ENCODE data around the gene ANKRD13C.

ANKRD13C gene

DNA sequence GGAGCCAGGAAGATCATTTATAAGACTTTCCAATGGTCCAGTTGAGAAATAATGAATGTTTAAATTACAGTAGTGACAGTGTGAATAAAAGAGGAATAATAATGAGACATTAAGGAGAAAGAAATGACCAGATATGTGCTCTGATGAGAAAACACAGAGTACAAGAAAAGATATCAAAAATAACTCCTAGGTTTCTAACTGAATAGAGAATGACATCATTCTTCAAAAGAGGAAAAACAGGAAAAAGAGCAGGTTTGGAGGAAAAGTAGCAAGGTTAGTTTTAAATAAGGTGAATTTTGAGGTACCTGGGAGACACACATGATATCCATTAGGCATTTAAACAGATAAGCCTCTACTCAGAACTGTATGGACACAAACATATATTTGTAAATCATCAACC is 55.0 kb downstream of the ANKRD13C start:
- TF ChIP-seq POLR2AphosphoS5 (IDR thresholded peaks at IDR 0.05; ENCODE audit: low read depth, low read length) (no peak), PAX5 (IDR thresholded peaks at IDR 0.05; ENCODE audit: insufficient read depth, low read length, severe bottlenecking) (no peak), SPI1 (IDR thresholded peaks at IDR 0.05; ENCODE audit: low read depth, low read length) (no peak), TAF1 (IDR thresholded peaks at IDR 0.05; ENCODE audit: low read depth, low read length) (no peak), POU2F2 (IDR thresholded peaks at IDR 0.05; ENCODE audit: low read depth, low read length) (no peak), POLR2A (IDR thresholded peaks at IDR 0.05; ENCODE audit: low read depth, low read length) (no peak)
- DNase-seq (ENCODE audit: insufficient read length, low spot score), result no peak
- no peak for FAIRE-seq

- TF ChIP-seq POLR2AphosphoS5 (IDR thresholded peaks at IDR 0.05; ENCODE audit: low read depth, low read length) (no peak), POLR2A (IDR thresholded peaks at IDR 0.05; ENCODE audit: low read depth, low read length) (no peak), SPI1 (IDR thresholded peaks at IDR 0.05; ENCODE audit: low read depth, low read length) (no peak), TAF1 (IDR thresholded peaks at IDR 0.05; ENCODE audit: low read depth, low read length) (no peak), POU2F2 (IDR thresholded peaks at IDR 0.05; ENCODE audit: low read depth, low read length) (no peak), PAX5 (IDR thresholded peaks at IDR 0.05; ENCODE audit: insufficient read depth, low read length, severe bottlenecking) (no peak)
- FAIRE-seq, result no peak
- DNase-seq (ENCODE audit: insufficient read length, low spot score), result no peak
These were observed 58.8 kb downstream of the ANKRD13C start for GRCh38 chr1:70295749-70296148.

DNA sequence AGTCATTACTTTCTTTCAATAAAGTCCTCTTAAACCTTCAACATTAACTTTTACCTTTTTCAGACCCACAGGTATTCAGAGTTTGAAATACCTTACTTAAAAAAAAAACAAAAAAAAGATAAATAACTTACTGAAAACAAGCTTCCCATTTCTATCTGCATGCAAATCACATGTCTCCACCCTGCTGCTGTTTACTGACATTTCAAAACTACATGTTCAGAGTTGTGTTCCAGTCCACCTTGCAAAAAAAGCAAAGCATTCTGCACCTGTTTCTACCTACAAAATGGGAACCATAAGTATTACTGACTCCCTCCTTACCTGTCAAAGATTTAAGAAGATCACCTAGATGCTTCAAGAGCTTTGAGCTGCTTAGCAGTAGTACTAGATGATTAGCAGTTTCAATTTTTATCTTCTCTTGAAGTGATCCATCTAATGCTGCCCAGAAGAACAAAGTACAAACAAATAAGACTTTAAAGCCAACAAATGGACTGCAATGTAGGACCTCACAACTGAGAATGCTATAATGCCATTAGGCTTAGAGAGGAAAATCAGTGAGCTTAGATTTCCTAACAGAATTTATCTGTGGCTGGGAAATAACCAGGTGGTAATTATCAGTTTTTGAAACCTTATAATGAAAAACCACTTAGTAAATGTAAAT is 61.2 kb downstream of the ANKRD13C start:
- TF ChIP-seq TAF1 (IDR thresholded peaks at IDR 0.05; ENCODE audit: low read depth, low read length), result no peak
- no peak for TF ChIP-seq POLR2A (IDR thresholded peaks at IDR 0.05; ENCODE audit: low read depth, low read length)
- no peak for TF ChIP-seq PAX5 (IDR thresholded peaks at IDR 0.05; ENCODE audit: insufficient read depth, low read length, severe bottlenecking)
- TF ChIP-seq POU2F2 (IDR thresholded peaks at IDR 0.05; ENCODE audit: low read depth, low read length), result no peak
- no peak for TF ChIP-seq SPI1 (IDR thresholded peaks at IDR 0.05; ENCODE audit: low read depth, low read length)
- DNase-seq (ENCODE audit: insufficient read length, low spot score), result no peak
- no peak for FAIRE-seq

DNA sequence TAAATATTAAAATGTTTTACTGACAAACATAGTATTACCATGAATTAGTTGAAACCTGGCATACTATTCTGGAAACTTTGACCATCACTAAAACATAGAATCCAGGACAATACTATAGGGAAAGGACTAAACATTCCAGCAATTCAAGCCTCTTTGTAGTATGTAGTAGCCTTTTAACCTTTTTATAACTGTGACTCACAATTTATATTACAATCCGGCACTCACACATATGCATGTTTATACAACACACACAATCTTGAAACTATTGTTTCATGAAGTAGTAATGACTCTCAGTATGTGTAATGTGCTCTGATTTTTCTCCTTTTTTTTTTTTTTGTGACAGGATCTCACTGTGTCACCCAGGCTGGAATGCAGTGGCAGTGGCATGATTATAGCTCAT is 64.3 kb downstream of the ANKRD13C start:
- no peak for TF ChIP-seq POLR2AphosphoS5 (IDR thresholded peaks at IDR 0.05; ENCODE audit: low read depth, low read length)
- TF ChIP-seq SPI1 (IDR thresholded peaks at IDR 0.05; ENCODE audit: low read depth, low read length), result no peak
- TF ChIP-seq PAX5 (IDR thresholded peaks at IDR 0.05; ENCODE audit: insufficient read depth, low read length, severe bottlenecking), result no peak
- no peak for TF ChIP-seq POLR2A (IDR thresholded peaks at IDR 0.05; ENCODE audit: low read depth, low read length)
- TF ChIP-seq POU2F2 (IDR thresholded peaks at IDR 0.05; ENCODE audit: low read depth, low read length), result no peak
- no peak for TF ChIP-seq TAF1 (IDR thresholded peaks at IDR 0.05; ENCODE audit: low read depth, low read length)
- no peak for DNase-seq (ENCODE audit: insufficient read length, low spot score)
- no peak for FAIRE-seq

DNA sequence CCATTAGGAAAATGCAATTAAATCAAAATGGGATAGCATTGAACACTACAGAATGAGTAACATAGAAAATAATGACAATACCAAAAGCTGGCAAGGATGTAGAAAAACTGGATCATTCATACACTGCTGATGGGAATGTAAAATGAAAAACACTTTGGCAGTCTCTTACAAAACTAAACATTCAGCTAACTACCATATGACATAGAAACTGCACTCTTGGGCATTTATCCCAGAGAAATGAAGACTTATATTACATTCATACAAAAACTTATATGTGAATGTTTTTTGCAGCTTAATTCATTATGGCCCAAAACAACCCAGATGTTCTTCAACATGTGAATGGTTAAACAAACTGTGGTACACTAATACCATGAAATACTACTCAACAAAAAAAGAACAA is 66.4 kb downstream of the ANKRD13C start:
- FAIRE-seq (no peak), DNase-seq (ENCODE audit: insufficient read length, low spot score) (no peak)
- no peak for TF ChIP-seq POLR2AphosphoS5 (IDR thresholded peaks at IDR 0.05; ENCODE audit: low read depth, low read length)
- no peak for TF ChIP-seq TAF1 (IDR thresholded peaks at IDR 0.05; ENCODE audit: low read depth, low read length)
- TF ChIP-seq POU2F2 (IDR thresholded peaks at IDR 0.05; ENCODE audit: low read depth, low read length), result no peak
- TF ChIP-seq PAX5 (IDR thresholded peaks at IDR 0.05; ENCODE audit: insufficient read depth, low read length, severe bottlenecking), result no peak
- no peak for TF ChIP-seq POLR2A (IDR thresholded peaks at IDR 0.05; ENCODE audit: low read depth, low read length)
- TF ChIP-seq SPI1 (IDR thresholded peaks at IDR 0.05; ENCODE audit: low read depth, low read length), result no peak

GRCh38 chr1:70286453-70286852 is 68.1 kb downstream of the ANKRD13C start:
- DNase-seq (ENCODE audit: insufficient read length, low spot score) (no peak), FAIRE-seq (no peak)
- TF ChIP-seq POLR2AphosphoS5 (IDR thresholded peaks at IDR 0.05; ENCODE audit: low read depth, low read length) (no peak), POU2F2 (IDR thresholded peaks at IDR 0.05; ENCODE audit: low read depth, low read length) (no peak), POLR2A (IDR thresholded peaks at IDR 0.05; ENCODE audit: low read depth, low read length) (no peak)

DNA sequence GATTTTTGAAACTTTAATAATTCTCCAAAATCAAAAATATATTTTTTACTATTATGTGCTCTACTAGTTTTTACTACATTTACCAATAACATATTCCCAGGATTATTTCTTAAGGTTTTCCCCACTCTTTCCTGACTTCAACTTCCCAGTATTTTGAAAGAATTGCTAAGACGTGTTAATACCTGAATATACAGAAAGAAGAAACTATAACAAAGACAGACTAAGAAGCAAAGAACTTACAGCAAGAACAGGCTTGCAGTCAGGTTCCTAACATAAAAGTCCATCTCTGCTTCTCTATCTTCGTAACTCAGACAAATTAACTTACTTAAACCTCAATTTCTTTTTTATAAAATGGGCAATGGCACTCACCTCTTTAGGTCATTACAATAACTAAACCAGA is 70.2 kb downstream of the ANKRD13C start:
- FAIRE-seq (no peak), DNase-seq (ENCODE audit: insufficient read length, low spot score) (no peak)
- TF ChIP-seq PAX5 (IDR thresholded peaks at IDR 0.05; ENCODE audit: insufficient read depth, low read length, severe bottlenecking), result no peak
- no peak for TF ChIP-seq TAF1 (IDR thresholded peaks at IDR 0.05; ENCODE audit: low read depth, low read length)
- no peak for TF ChIP-seq POU2F2 (IDR thresholded peaks at IDR 0.05; ENCODE audit: low read depth, low read length)
- TF ChIP-seq POLR2AphosphoS5 (IDR thresholded peaks at IDR 0.05; ENCODE audit: low read depth, low read length), result no peak
- no peak for TF ChIP-seq POLR2A (IDR thresholded peaks at IDR 0.05; ENCODE audit: low read depth, low read length)
- no peak for TF ChIP-seq SPI1 (IDR thresholded peaks at IDR 0.05; ENCODE audit: low read depth, low read length)

DNA sequence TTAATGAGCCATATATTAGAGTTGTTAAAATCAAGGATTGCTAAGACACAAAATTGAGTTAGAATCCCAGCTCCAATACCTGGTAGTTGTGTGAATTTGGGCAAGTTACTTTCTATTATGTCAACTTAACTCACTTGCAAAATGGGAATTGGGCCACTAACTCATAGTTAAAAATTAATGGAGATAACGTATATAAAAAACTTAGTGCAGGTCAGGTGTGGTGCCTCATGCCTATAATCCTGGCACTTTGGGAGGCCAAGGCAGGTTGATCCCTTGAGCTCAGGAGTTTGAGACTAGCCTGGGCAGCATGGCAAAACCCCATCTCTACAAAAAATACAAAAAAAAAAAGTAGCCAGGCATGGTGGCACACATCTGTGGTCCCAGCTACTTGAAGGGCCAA is 75.8 kb downstream of the ANKRD13C start:
- FAIRE-seq (no peak), DNase-seq (ENCODE audit: insufficient read length, low spot score) (no peak)
- no peak for TF ChIP-seq TAF1 (IDR thresholded peaks at IDR 0.05; ENCODE audit: low read depth, low read length)
- TF ChIP-seq PAX5 (IDR thresholded peaks at IDR 0.05; ENCODE audit: insufficient read depth, low read length, severe bottlenecking), result no peak
- TF ChIP-seq POLR2AphosphoS5 (IDR thresholded peaks at IDR 0.05; ENCODE audit: low read depth, low read length), result no peak
- TF ChIP-seq POLR2A (IDR thresholded peaks at IDR 0.05; ENCODE audit: low read depth, low read length), result no peak
- no peak for TF ChIP-seq POU2F2 (IDR thresholded peaks at IDR 0.05; ENCODE audit: low read depth, low read length)

DNA sequence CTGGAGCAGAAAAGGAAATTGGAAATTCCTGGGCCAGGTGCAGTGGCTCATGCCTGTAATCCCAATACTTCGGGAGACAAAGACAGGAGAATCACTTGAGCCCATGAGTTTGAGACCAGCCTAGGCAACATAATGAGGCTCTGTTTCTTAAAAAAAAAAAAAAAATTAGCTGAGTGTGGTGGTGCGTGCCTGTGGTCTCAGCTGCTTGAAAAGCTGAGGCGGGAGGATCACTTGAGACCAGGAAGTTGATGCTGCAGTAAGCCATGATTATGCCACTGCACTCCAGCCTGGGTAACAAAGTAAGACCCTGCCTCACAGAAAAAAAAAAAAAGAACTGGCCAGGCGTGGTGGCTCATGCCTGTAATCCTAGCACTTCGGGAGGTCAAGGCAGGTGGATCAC is 76.6 kb downstream of the ANKRD13C start:
- TF ChIP-seq POU2F2 (IDR thresholded peaks at IDR 0.05; ENCODE audit: low read depth, low read length) (no peak), POLR2A (IDR thresholded peaks at IDR 0.05; ENCODE audit: low read depth, low read length) (no peak), PAX5 (IDR thresholded peaks at IDR 0.05; ENCODE audit: insufficient read depth, low read length, severe bottlenecking) (no peak), SPI1 (IDR thresholded peaks at IDR 0.05; ENCODE audit: low read depth, low read length) (no peak), TAF1 (IDR thresholded peaks at IDR 0.05; ENCODE audit: low read depth, low read length) (no peak), POLR2AphosphoS5 (IDR thresholded peaks at IDR 0.05; ENCODE audit: low read depth, low read length) (no peak)
- no peak for DNase-seq (ENCODE audit: insufficient read length, low spot score)
- FAIRE-seq, result no peak

DNA sequence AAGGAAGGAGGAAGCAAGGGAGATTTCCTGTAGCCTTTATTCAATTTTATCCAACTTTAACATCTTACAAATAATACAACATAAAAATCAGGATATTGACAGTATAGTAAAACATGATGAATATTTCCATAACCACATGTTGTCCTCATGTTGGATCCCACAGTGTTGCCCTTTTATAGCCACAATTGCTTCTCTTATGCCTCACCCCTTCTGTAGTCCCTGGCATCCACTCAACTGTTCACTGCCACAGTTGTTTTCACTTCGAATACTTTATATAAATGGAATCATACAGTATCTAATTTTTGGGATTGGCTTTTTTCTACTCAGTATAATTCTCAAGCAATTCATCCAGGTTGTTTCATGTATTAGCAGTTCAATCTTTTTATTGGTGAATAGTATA is 88.6 kb downstream of the ANKRD13C start:
- TF ChIP-seq SPI1 (IDR thresholded peaks at IDR 0.05; ENCODE audit: low read depth, low read length), result no peak
- no peak for TF ChIP-seq POLR2AphosphoS5 (IDR thresholded peaks at IDR 0.05; ENCODE audit: low read depth, low read length)
- TF ChIP-seq POLR2A (IDR thresholded peaks at IDR 0.05; ENCODE audit: low read depth, low read length), result no peak
- no peak for TF ChIP-seq TAF1 (IDR thresholded peaks at IDR 0.05; ENCODE audit: low read depth, low read length)
- no peak for TF ChIP-seq PAX5 (IDR thresholded peaks at IDR 0.05; ENCODE audit: insufficient read depth, low read length, severe bottlenecking)
- TF ChIP-seq POU2F2 (IDR thresholded peaks at IDR 0.05; ENCODE audit: low read depth, low read length), result no peak
- FAIRE-seq (no peak), DNase-seq (ENCODE audit: insufficient read length, low spot score) (no peak)
